Body of pancreas (tissue), 4 donors: Measurements from ENCODE around the gene COL18A1. TPM values are rescaled to one million over a fixed set of nuclear protein-coding genes. Genes with fewer than 3 reads are reported as not detected.
A peak's percentile ranks its signal among the peaks of the same experiment; 100 is the strongest.

Experiments
- ATAC-seq: fragments of 150-250 bp; one replicate; pipeline ENCODE4 v1.9.1; 2016
- DNase-seq, 4 donors: peaks; one replicate each; pipeline ENCODE4 v3.0.0-alpha.2; 2019
- H3K27ac ChIP-seq, 4 donors: fragments of 200-600 bp; sonication (generic); 1 replicate in 3 of 4; 2 replicates in 1 of 4; pipeline versions ENCODE4 v1.5.1 to v1.6.1; 2016 to 2019; ENCODE audit warnings: mild to moderate bottlenecking in 1 of 4, mixed read lengths in 1 of 4, moderate library complexity in 1 of 4
- H3K27me3 ChIP-seq, 2 donors: fragments of 200-600 bp; sonication (generic); one replicate each; pipeline ENCODE4 v1.6.0; 2016; ENCODE audit warnings: mild to moderate bottlenecking in 1 of 2
- H3K36me3 ChIP-seq, 2 donors: fragments of 200-600 bp; sonication (generic); replicated peaks in 1 of 2; 2 replicates each; pipeline ENCODE4 v1.5.1; 2016; ENCODE audit warnings: low read depth in 2 of 2; ENCODE audit not compliant: insufficient read depth in 1 of 2
- H3K4me1 ChIP-seq: fragments of 200-600 bp; sonication (generic); one replicate; pipeline ENCODE4 v1.6.0; 2016
- H3K4me3 ChIP-seq, 2 donors: fragments of 200-600 bp; sonication (generic); 1 replicate in 1 of 2; 2 replicates in 1 of 2; pipeline ENCODE4 v1.5.1; 2016 to 2019
- H3K9me3 ChIP-seq, 3 donors: fragments of 200-600 bp; sonication (generic); 1 replicate in 2 of 3; 2 replicates in 1 of 3; pipeline ENCODE4 v1.5.1; 2016
- CTCF ChIP-seq, 7 experiments: fragments of 450-650 bp in 4 of 7; fragments of 200-600 bp in 3 of 7; sonication (generic) in 3 of 7; IDR thresholded peaks; one replicate each; pipeline ENCODE4 v1.5.1; 2016 to 2019; ENCODE audit warnings: antibody characterized with exemption in 7 of 7
- POLR2A ChIP-seq, 3 donors: fragments of 450-650 bp; IDR thresholded peaks; one replicate each; pipeline ENCODE4 v1.6.1; 2016; ENCODE audit warnings: antibody characterized with exemption in 3 of 3, mild to moderate bottlenecking in 2 of 3
- WGBS, 2 donors: methylation state at CpG; one replicate each; pipeline ENCODE4 v1.1.5; 2017; 5-methylcytosine and 5-hydroxymethylcytosine counted together
- intact Hi-C: fragments of 100-400 bp; cut with DNase I; formaldehyde crosslinking; loops from one replicate; pipeline ENCODE4 v1.15.1; 2023
- total RNA-seq, 2 donors: library from RNA; depleted of rRNA; stranded (reverse); fragments of >200 nt; gene quantifications; one replicate each; pipeline ENCODE4 v1.1.0, GENCODE V29; 2016

COL18A1 gene
- total RNA-seq, 2 donors from 2014 or later, result 108 to 284 TPM

GRCh38 chr21:45507888-45508508 is 103.0 kb downstream of the COL18A1 start:
- 92% methylated on average over 3 of the region's 3 CpGs for WGBS, 2 donors
- intact Hi-C loops, result no loop called here

GRCh38 chr21:45508607-45509565 is 103.9 kb downstream of the COL18A1 start:
- Histone ChIP-seq H3K4me1 (peaks cover 24% of the 10 kb centered on the region), H3K4me3 (no peak overlapping the region), H3K27me3 (no peaks in the 10 kb centered on the region), H3K27ac (no peak overlapping the region), H3K36me3 (no peaks in the 10 kb centered on the region), H3K9me3 (no peaks in the 10 kb centered on the region)
- ATAC-seq, result no peak
- intact Hi-C loops, result no loop called here
- WGBS, 2 donors, result 55 to 66% methylated on average over 11 to 33 of the region's 42 CpGs
- DNase-seq, result peak in 1 of 4 donors; percentile 7
- TF ChIP-seq CTCF (IDR thresholded peaks at IDR 0.05), result no peak
- no peak for TF ChIP-seq POLR2A (IDR thresholded peaks at IDR 0.05)

More at GRCh38 chr21:45507888-45508508, 103.0 kb downstream of the COL18A1 start:
- no peak overlapping the region for H3K4me3 ChIP-seq
- no peaks in the 10 kb centered on the region for H3K27me3 ChIP-seq
- DNase-seq (peak in 1 of 4 donors; percentile 7), ATAC-seq (no peak)
- H3K36me3 ChIP-seq, result no peaks in the 10 kb centered on the region
- H3K4me1 ChIP-seq, result peaks cover 15% of the 10 kb centered on the region
- TF ChIP-seq CTCF (IDR thresholded peaks at IDR 0.05), result no peak
- no peak for TF ChIP-seq POLR2A (IDR thresholded peaks at IDR 0.05)
- no peaks in the 10 kb centered on the region for H3K9me3 ChIP-seq
- H3K27ac ChIP-seq, result no peak overlapping the region

GRCh38 chr21:45509566-45510465 is 104.9 kb downstream of the COL18A1 start:
- 85 to 91% methylated on average over 8 to 45 of the region's 61 CpGs for WGBS, 2 donors
- H3K27me3 ChIP-seq, result no peaks in the 10 kb centered on the region
- TF ChIP-seq CTCF (IDR thresholded peaks at IDR 0.05) (no peak), POLR2A (IDR thresholded peaks at IDR 0.05) (no peak)
- no peak for DNase-seq
- H3K9me3 ChIP-seq, result no peaks in the 10 kb centered on the region
- H3K36me3 ChIP-seq, result no peaks in the 10 kb centered on the region
- no peak for ATAC-seq
- intact Hi-C loops, result no loop called here
- H3K27ac ChIP-seq, result no peak overlapping the region
- H3K4me1 ChIP-seq, result peaks cover 30% of the 10 kb centered on the region
- no peak overlapping the region for H3K4me3 ChIP-seq

GRCh38 chr21:45510466-45510955 is 105.5 kb downstream of the COL18A1 start:
- DNase-seq (no peak), ATAC-seq (no peak)
- no peaks in the 10 kb centered on the region for H3K27me3 ChIP-seq
- H3K36me3 ChIP-seq, result no peaks in the 10 kb centered on the region
- TF ChIP-seq POLR2A (IDR thresholded peaks at IDR 0.05) (no peak), CTCF (IDR thresholded peaks at IDR 0.05) (no peak)
- no peak overlapping the region for H3K27ac ChIP-seq
- intact Hi-C loops, result no loop called here
- no peak overlapping the region for H3K4me3 ChIP-seq
- no peaks in the 10 kb centered on the region for H3K9me3 ChIP-seq
- peaks cover 30% of the 10 kb centered on the region for H3K4me1 ChIP-seq
- 96 to 100% methylated on average over 3 to 4 of the region's 11 CpGs for WGBS, 2 donors
